ENCODE results near the gene ZNF69.
"Not testable (repeated sequence)": the region's sequence is repeated elsewhere in the genome, so short reads cannot be mapped to it uniquely, and the experiment has no call there.

ZNF69 gene

DNA sequence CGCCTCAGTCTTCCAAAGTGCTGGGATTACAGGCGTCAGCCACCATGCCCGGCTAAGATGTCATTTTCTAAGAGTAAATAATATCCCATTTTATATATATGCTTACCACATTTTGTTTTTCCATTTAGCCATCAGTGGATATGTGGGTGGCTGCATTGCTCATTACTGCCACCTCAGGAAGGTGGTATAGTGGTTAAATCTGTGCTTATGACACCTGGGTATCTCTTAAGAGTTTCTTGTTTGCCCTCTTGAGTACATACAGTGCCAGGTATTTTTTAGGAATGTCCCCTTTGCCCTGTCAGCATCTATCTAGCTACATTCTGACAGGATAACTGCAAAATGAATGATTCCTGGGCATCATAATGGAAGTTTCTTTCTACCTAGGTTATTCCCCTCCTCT lies 14.6 kb downstream of the ZNF69 start:
- no peak for DNase-seq (ENCODE audit: low read depth)

DNA sequence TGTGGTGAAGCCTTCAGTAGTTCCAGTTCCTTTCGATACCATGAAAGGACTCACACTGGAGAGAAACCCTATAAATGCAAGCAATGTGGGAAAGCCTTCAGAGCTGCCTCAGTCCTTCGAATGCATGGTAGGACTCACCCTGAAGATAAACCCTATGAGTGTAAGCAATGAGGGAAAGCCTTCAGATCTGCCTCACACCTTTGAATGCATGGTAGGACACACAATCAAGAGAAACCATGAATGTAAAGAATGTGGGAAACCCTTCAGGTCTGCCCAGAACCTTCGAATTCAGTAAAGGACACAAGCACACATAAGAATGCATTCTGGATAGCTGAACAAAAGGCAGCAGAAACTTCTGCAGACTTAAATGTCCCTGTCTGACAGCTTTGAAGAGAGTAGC lies 18.3 kb downstream of the ZNF69 start:
- DNase-seq (ENCODE audit: low read depth) = no peak

DNA sequence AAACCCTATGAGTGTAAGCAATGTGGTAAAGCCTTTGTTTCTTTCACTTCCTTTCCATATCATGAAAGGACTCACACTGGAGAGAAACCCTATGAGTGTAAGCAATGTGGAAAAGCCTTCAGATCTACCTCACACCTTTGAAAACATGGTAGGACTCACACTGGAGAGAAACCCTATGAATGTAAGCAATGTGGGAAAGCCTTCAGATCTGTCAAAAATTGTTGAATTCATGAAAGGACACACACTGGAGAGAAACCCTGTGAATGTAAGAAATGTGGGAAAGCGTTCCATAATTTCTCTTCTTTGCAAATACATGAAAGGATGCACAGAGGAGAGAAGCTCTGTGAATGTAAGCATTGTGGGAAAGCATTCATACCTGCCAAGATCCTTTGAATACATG lies 24.4 kb downstream of the ZNF69 start:
- not testable (repeated sequence) for DNase-seq (ENCODE audit: low read depth)

DNA sequence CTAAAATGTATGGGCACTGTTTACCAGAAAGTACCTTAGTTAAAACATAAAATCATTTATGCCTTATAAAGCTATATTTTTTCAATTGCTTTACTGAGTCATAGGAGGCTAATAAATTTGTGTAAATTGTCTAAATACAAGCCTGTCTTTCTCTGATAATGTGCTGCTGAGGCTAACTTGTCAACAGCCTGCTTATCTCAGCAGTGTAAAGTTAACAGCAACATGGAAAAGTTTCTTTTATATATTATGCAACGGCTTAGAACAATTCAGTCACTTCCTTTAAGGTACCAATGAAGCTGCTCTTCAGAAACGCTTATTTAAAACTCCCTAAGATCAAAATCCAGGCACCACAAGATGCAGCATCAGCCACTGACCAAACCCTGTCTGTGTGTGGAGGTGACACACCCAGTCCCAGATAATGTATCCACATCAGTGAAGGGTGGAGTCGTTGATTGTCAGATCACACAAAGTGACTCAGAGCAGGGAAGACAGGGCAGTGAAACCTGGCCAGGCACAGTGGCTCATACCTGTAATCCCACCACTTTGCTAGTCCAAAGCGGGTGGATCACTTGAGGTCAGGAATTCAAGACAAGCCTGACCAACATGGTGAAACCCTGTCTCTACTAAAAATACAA lies 27.0 kb downstream of the ZNF69 start:
- DNase-seq (ENCODE audit: low read depth) = not testable (repeated sequence)

DNA sequence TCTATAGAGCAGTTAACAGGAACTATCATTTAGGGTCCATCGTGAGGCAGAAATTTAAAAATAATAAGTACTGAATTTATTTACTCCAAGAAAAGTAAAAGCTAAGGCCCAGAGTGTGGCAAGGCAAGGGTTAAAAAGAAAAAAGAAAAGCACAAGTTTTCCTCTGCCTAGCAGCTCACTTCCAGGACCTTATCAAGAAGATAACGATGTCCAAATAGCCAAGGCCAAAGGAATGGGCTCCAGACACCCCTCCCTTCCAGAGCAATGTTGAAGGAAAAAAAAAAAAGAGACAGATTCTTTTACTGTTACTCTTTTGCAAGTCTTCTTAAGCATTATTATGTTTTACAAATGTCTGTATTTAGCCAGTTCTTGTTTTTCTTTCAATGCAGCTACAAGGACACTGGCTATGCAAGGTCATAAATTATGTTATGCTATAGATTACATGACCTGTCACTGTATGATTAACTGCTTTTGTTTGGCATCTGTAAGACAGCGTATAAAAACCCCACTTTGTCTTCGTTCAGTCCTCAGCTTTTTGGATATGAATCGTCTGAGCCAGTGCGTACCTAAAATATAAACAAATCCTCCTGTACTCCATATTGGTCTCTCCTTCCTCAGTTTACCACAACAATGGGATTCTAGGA lies 34.4 kb downstream of the ZNF69 start:
- no peak for DNase-seq (ENCODE audit: low read depth)

DNA sequence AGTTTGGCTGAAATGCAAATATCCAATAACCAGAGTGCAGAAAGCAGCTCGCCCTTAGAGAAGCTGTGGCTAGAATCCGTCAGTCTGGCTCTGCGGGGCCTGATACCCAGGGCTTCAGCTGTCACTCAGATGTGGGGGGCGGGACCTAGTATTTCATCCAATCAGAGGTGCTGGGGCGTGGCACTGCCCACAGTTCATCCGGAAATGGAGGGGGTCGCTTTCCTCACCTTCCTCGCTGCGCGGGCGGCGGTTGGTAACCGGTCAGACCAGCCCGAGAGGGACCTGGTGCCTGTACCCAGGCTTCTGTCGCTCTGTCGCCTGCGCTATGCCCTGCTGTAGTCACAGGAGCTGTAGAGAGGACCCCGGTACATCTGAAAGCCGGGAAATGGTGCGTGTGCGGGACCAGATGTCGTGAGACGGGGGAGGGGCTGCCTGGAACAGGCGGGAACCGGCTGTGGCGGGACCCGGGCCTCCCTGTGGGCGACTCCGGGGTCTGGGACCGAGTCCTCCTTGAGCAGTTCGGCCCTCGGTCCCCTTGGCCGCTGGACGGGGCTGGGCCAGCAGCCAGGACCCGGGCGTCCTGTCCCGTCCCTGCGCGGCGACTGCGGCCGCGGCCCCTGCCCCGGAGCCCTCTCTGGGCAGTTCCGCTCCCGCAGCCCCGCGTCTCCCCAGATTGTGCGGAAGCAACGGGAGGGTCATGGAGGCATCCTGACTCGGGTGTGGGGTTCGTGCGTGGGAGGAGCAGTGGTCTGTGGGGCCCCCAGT lies 37.5 kb downstream of the ZNF69 start, which contains the start of gene ZNF700:
Gene ZNF700, plus strand, starts transcription at position 222 of the 765 bp plus-strand sequence. Its CDS starts 104 bp downstream, at position 326.
- DNase-seq (ENCODE audit: low read depth) = peak; percentile 88

DNA sequence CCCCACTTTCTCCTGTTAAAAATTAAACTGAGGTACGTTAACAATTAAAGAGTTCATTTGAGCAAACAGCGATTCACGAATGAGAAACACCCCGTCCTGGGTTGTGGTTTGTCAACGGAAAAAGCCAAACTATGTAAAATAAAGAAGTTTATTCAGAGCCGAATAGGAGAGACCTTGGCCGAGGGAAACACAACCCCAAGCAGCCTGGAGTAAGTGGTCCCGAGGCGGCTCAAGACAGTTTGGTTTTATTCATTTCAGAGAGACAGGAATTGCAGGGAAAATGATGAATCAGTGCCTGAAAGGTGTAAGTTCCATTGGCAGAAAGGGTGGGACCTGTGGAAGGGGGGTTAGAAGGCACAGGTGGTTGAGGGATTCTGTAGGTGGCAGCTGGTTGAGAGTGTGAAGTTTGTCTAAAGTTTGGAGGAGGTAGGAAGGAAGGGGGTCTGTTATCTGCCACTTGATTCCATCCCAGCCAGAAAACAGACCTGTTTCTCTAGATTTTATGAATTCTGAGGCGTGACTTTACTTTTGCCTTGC lies 38.1 kb downstream of the ZNF69 start:
- DNase-seq (ENCODE audit: low read depth) = not testable (repeated sequence)

DNA sequence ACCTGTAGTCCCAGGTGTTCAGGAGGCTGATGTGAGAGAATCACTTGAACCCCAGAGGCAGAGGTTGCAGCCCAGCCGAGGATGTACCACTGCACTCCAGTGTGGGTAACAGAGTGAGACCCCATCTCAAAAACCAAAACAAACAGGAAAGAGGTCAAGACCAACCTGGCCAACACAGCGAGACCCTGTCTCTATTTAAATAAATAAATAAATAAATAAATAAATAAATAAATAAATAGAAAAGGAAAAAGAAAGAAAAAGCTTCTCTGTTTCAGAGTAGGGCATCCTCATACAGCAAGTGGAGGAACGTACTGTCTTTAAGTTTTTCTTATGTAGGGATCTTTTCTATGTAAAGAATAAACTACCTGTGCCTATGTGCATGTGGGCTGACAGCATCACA lies 39.6 kb downstream of the ZNF69 start:
- DNase-seq (ENCODE audit: low read depth) = no peak

DNA sequence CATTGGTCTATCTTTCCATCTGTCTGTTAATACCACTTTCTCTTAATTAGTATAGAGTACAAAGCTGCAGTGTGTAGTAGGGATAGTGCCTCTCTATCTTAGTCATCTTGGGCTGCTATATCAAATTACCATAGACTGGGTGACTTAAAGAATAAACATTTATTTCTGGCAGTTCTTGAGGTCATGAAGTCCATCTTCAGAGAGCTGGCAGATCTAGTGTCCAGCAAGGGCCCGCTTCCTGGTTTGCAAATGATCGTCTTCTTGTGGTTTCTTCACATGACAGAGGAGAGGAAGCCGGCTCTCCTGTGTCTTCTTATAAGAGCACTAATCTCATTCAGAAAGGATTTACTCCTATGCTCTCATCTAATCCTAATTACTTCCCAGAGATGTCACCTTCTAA lies 43.5 kb downstream of the ZNF69 start:
- no peak for DNase-seq (ENCODE audit: low read depth)

DNA sequence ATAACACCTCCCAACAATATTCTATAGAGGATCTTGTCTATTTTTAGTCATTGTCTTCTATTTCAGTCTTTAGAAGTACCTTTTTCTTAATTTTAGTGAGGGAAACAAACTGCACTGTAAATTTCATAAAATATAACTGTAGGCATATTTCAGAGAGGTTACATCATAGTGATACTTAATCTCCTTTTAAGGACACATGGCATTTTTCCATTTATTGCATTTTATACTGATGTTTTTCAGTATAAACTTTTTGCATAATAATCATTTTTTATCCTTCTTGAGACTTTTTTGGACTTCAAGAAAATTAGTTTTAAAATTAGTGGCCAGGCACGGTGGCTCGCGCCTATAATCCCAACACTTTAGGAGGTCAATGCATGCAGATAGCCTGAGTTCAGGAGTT lies 43.9 kb downstream of the ZNF69 start:
- no peak for DNase-seq (ENCODE audit: low read depth)

DNA sequence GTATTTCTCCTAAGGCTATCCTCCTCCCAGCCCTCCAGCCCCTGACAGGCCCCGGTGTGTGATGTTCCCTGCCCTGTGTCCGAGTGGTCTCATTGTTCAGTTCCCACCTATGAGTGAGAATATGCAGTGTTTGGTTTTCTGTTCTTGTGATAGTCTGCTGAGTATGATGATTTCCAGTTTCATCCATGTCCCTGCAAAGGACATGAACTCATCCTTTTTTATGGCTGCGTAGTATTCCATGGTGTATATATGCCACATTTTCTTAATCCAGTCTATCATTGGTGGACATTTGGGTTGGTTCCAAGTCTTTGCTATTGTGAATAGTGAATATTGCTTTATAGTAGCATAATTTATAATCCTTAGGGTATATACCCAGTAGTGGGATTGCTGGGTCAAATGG lies 48.2 kb downstream of the ZNF69 start:
- not testable (repeated sequence) for DNase-seq (ENCODE audit: low read depth)

DNA sequence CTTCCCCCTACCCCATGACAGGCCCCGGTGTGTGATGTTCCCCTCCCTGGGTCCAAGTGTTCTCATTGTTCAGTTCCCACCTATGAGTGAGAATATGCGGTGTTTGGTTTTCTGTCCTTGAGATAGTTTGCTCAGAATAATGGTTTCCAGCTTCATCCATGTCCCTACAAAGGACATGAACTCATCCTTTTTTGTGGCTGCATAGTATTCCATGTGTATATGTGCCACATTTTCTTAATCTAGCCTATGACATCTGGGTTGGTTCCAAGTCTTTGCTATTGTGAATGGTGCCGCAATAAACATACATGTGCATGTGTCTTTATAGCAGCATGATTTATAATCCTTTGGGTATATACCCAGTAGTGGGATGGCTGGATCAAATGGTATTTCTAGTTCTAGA lies 50.8 kb downstream of the ZNF69 start:
- DNase-seq (ENCODE audit: low read depth) = not testable (repeated sequence)

DNA sequence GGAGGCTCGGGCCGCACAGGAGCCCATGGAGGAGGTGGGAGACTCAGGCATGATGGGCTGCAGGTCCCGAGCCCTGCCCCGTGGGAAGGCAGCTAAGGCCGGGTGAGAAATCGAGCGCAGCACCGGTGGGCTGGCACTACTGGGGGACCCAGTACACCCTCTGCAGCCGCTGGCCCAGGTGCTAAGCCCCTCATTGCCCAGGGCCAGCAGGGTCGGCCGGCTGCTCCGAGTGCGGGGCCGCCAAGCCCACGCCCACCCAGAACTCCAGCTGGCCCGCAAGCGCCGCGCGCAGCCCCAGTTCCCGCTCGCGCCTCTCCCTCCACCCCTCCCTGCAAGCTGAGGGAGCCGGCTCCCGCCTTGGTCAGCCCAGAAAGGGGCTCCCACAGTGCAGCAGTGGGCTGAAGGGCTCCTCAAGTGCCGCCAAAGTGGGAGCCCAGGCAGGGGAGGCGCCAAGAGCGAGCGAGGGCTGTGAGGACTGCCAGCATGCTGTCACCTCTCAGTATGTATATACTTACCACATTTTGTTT lies 53.8 kb downstream of the ZNF69 start:
- not testable (repeated sequence) for DNase-seq (ENCODE audit: low read depth)

DNA sequence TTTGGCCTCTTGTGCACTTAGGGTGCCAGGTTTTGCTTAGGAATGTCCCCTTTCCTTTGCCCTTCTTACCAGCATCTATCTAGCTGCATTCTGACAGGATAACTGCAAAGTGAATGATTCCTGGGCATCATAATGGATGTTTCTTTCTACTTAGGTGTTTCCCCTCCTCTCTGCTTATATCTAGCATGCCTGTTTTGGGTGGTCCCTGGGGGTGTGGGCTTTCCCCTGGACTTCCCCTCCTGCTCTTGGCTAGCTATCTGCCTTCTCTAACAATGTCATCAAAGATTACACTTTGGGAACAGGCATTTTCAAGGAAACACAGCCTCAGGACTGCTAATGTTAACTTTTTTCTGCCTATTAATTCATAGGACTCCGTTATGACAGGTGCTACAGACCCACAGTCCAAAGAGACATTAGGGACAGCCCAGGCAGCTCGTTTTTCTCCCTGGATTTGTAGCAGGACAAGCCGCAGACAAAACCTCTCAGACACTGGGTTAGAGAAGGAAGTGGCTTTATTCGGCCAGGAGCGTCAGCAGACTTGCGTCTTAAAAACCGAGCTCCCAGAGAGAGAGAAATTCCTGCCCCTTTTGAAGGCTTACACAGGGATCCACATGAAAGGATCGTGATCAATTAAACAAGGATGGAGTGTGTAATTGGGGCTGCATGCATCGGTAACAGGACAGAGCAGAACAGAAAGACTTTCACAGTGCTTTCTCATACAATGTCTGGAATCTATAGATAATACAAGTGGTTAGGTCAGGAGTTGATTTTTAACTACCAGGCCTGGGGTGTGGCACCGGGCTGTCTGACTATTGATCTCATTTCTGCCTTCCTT lies 54.6 kb downstream of the ZNF69 start:
- no peak for DNase-seq (ENCODE audit: low read depth)

DNA sequence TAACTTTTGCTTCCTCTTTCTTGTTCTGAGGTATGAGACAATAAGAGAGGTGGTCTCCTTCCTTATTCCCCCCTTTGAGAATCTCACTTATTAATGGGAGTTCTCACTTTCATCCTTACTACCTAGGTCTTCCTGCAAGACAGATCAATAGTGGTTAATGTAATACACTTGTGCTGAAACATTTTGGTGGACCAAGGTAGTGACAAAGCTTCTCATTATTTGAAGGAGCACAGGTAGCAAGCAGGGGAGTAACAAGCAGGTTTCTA lies 55.2 kb downstream of the ZNF69 start:
- DNase-seq (ENCODE audit: low read depth) = no peak

DNA sequence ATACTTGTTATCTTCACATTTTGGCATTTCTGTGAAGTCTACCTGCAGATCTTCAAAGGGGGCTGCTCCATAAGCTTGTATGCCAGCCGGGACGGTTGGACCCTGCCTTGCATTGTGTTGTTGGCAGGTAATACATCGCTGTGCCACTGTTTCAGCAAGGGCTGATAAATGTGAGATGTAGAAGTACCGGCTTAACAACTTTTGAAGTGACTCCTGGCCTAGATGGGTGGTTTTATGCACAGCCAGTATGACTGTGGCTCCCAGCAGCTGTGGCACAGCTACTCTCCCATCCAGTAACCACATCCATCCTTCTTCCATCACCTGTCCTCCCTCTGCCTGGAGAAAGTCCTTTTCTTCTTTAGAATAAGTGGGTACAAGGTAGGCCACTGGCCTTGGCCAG lies 57.1 kb downstream of the ZNF69 start:
- DNase-seq (ENCODE audit: low read depth) = no peak

DNA sequence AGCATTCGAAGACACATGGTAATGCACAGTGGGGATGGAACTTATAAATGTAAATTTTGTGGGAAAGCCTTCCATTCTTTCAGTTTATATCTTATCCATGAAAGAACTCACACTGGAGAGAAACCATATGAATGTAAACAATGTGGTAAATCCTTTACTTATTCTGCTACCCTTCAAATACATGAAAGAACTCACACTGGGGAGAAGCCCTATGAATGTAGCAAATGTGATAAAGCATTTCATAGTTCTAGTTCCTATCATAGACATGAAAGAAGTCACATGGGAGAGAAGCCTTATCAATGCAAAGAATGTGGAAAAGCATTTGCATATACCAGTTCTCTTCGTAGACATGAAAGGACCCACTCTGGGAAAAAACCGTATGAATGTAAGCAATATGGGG lies 61.1 kb downstream of the ZNF69 start:
- DNase-seq (ENCODE audit: low read depth) = no peak

DNA sequence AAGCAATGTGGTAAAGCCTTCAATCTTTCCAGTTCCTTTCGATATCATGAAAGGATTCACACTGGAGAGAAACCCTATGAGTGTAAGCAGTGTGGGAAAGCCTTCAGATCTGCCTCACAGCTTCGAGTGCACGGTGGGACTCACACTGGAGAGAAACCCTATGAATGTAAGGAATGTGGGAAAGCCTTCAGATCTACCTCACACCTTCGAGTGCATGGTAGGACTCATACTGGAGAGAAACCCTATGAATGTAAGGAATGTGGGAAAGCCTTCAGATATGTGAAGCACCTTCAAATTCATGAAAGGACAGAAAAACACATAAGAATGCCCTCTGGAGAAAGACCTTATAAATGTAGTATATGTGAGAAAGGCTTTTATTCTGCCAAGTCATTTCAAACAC lies 61.6 kb downstream of the ZNF69 start:
- DNase-seq (ENCODE audit: low read depth) = no peak

DNA sequence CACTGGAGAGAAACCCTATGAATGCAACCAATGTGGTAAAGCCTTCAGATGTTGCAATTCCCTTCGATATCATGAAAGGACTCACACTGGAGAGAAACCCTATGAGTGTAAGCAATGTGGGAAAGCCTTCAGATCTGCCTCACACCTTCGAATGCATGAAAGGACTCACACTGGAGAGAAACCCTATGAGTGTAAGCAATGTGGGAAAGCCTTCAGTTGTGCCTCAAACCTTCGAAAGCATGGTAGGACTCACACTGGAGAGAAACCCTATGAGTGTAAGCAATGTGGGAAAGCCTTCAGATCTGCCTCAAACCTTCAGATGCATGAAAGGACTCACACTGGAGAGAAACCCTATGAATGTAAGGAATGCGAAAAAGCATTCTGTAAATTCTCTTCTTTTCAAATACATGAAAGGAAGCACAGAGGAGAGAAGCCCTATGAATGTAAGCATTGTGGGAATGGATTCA lies 62.1 kb downstream of the ZNF69 start:
- not testable (repeated sequence) for DNase-seq (ENCODE audit: low read depth)

DNA sequence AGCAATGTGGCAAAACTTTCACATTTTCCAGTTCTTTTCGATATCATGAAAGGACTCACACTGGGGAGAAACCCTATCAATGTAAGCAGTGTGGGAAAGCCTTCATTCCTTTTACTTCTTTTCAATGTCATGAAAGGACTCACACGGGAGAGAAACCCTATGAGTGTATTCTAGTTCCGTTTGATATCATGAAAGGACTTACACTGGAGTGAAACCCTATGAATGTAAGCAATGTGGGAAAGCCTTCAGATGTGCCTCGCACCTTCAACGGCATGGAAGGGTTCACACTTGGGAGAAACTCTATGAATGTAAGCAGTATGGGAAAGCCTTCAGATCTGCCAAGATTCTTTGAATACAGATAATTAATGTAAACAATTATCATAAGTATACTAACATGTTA lies 62.7 kb downstream of the ZNF69 start:
- DNase-seq (ENCODE audit: low read depth) = no peak
